Inferior parietal cortex (tissue), 1 donor: ENCODE data around the gene PTPRO.

ENCODE experiments used
- DNase-seq: peaks from one replicate; pipeline ENCODE4 v3.0.0-alpha.2; 2016; ENCODE audit errors: extremely low spot score

The PTPRO gene

DNA sequence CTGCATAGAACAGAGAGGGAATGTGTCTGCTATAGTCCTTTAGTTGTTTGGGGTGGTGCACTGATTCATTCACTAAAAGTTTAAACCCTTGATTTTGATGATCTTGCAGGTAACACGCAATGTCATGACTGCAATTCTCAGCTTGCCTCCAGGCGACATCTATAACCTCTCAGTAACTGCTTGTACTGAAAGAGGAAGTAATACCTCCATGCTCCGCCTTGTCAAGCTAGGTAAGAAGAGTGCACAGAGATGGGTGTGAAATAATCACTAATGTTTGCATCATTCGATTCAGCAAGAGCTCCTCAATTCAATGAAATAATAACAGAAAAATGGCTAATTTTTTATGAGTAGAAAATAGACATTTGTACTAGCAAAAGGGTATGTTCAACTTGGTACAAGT lies 203.7 kb downstream of the PTPRO start:
- no peak for DNase-seq

DNA sequence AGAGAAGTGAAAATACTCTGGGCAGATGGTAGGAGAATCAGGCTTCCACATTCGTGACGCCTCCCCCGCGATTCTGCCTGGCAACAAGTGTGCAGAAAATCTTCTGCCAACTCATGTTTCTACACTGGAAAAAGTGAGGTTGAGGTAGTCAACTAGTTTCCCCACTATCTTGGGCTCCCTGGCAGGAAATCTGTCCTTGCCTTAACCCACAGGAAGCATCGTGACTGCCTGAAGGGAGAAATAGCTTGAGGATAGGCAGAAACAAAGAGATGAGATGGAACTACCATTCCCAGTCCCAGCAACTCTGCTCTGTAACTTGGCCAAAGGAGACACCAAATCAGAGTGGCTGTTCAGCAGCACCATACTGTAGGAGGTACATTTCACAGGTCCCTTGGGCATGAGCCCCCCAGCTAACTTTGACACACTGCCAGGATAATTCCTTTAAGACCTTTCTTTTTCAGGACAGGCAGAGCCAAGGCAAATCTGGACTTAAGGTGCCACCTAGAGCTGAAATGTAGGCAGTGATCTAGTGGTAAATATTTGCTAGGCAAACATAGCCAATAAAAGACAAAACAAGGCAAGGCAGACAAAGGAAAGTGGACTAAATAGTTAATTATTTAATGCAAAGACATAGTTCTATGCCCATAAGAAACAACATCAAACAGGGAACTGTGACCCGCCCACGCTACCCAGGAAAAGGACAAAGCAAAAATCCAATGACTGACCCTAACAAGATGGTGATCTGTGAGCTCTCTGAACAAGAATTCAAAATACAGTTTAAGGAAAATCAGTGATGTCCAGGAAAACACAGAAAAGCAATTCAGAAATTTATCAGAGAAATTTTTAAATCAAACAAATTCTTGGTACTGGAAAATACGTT lies 205.1 kb downstream of the PTPRO start:
- peak; percentile 54 for DNase-seq

GRCh38 chr12:15528666-15529065 lies 206.4 kb downstream of the PTPRO start:
- no peak for DNase-seq

DNA sequence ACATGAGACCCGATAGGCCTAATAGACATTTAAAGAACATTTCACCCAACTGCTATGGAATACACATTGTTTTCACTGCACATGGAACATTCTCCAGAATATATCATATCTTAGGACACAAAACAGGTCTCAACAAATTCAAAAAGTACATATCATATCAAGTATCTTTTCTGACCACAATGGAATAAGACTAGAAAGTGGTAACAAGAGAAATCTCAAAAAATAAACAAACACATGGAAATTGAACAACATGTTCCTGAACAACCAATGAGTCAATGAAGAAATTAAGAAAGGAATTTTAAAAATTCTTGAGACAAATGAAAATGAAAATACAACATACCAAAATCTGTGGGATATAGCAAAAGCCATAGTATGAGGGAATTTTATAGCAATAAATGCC lies 208.1 kb downstream of the PTPRO start:
- DNase-seq = no peak

DNA sequence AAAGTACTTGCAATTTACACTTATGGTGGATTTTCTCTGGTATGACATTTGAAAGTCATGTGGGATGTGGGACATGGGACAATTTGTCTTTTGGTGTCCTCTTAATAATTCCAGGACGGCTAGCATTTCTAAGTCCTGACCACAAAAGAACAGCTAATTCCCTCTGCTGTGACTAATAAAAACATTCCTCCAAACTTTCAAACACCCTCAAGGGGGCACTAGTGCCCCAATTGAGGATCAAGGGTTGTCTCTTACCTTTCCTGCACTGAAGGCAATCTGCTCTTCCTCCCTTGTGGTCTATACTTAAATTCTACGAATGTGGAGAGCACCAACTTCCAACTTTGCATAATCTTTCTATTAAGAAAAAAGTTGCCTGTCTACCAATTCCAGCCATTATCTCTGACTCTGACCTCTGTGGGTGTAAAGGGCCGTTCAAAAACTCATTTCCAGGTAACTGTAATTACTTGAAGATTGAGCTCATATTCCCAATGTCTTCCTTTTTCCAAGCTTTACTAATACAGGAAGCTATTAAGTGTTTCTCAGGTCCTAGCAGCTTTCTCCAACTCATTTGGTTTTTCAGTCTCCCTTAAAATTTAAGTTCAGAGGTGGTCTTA lies 210.2 kb downstream of the PTPRO start:
- DNase-seq = peak; percentile 58

- DNase-seq = no peak
Measured at GRCh38 chr12:15534322-15534721, 212.0 kb downstream of the PTPRO start.

- no peak for DNase-seq
Measured at GRCh38 chr12:15534874-15535273, 212.6 kb downstream of the PTPRO start.

- no peak for DNase-seq
Measured at GRCh38 chr12:15535352-15535781, 213.1 kb downstream of the PTPRO start.

DNA sequence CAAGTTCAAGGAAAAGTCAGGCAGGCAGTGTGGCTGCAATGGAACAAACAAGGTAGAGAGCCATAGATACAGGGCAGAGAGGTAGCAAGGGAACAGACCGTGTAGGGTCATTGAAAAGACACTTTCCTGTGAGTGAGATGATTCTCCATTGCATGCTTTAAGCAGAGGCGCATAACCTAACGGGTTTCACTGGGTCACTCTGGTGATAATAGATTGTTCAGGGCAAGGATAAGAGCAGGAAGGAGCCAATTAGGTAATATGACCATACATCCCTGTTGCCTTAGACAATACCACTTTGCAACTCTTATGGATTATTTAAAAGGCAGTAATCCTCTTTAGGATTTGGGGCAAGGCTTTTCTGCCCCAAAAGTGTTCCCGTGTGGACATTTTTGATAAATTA lies 214.1 kb downstream of the PTPRO start:
- no peak for DNase-seq

GRCh38 chr12:15538881-15539280 lies 216.6 kb downstream of the PTPRO start:
- no peak for DNase-seq

DNA sequence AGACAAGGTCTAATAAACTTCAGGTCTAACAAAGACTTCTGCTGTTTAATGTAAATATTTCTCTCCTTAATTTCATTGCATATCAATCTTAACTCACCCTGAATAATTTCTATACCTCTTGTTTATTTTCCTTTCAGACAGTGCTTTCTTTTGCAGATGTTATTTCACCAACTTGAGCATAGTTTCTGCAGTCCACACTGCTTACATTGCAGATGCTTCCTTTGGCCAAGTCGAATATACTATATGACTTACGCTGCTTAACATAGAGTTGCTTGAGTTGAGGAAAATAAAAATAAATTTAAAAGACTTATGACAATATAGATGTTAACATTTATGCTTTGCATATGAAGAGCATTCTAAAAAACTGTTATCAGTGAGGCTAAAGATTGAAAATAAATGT lies 217.7 kb downstream of the PTPRO start:
- no peak for DNase-seq

GRCh38 chr12:15540469-15540872 lies 218.2 kb downstream of the PTPRO start:
- DNase-seq = no peak

- no peak for DNase-seq
Measured at GRCh38 chr12:15541996-15542631, 219.8 kb downstream of the PTPRO start.

DNA sequence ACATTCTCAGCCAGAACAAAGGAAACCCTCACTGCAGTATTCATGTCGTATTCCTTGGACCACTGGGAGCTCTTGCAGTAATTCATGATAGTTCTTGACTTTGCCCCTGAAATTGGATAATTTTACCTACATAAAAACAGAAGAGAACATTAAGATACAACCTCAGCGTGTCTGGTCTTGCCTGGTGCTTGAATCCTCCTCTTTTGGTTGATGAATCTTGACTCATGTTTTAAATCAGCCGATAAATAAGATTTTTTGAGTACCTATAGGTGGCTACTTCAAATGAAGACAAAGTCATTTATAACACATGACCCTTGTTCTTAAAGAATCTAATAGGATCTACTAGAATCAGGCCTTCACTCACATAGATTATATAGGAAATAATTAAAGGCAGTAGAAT lies 221.0 kb downstream of the PTPRO start:
- DNase-seq = no peak

DNA sequence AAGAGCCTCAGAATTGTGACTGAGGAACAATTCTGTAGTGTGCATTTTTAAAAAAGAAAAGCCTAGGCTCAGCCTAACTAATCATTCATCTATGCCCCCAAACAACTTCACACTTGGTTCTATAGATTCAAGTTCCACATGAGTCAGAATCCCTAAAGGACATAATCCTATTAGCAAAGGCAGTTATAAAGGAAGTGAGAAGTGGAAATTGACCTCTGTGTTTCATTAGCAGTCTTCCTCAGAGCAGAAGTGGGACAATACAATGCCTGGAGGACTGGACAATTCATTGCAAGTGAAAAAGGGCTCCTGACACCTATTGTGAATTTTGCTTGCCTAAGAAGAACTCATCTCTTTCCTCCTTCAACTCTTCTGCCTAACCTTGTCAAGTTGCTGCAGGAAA lies 222.3 kb downstream of the PTPRO start:
- DNase-seq = no peak

DNA sequence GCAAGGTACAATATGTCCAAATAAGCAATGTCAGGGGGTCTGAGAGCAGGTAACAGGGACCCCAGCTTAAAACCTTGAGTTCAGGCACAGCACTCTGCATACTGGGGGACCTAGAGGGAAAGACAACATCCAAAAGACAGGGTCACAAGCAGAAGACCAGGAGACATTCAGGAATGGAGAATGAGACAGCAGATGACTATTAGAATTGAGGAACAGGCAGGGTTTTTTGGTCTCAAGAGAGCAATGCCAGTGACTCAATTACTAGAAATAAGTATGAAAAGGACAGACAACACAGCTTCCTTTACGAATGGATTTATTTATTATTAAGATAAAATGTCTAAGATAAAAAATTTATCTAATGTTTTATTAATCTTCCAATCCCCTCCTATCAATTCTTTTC lies 223.0 kb downstream of the PTPRO start:
- DNase-seq = no peak

GRCh38 chr12:15546102-15546701 lies 223.9 kb downstream of the PTPRO start:
- no peak for DNase-seq

GRCh38 chr12:15547063-15547462 lies 224.8 kb downstream of the PTPRO start:
- no peak for DNase-seq

GRCh38 chr12:15547691-15548090 lies 225.4 kb downstream of the PTPRO start:
- no peak for DNase-seq

- DNase-seq = no peak
Measured at GRCh38 chr12:15550793-15551192, 228.5 kb downstream of the PTPRO start.

DNA sequence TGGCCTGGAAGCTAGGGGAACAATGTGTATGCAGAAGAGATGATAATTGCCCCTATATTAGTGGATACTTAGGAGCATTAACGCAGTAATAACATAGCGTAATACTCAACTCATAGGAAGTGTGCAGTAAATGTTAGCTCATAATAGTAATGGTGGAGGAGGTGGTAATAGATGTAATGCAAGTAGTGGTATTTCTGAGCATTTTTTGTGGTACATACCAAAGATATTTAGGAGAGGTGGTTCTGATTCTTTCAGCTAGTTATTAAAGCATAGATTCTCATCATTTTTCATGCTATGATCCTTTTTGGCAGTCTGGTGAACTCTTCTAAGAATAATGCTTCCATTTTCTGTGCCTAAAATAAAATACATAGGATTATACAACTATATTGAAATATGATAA lies 233.1 kb downstream of the PTPRO start:
- DNase-seq = no peak

- DNase-seq = no peak
Measured at GRCh38 chr12:15556411-15557102, 234.2 kb downstream of the PTPRO start.
